ENCODE data around the gene SRPRA. TPM values are rescaled to one million over a fixed set of nuclear protein-coding genes. Genes with fewer than 3 reads are reported as not detected.
"Not testable (repeated sequence)": the region's sequence is repeated elsewhere in the genome, so short reads cannot be mapped to it uniquely, and the experiment has no call there.

Gene SRPRA
- total RNA-seq, 2 donors from 2014 or later = 106 to 159 TPM

DNA sequence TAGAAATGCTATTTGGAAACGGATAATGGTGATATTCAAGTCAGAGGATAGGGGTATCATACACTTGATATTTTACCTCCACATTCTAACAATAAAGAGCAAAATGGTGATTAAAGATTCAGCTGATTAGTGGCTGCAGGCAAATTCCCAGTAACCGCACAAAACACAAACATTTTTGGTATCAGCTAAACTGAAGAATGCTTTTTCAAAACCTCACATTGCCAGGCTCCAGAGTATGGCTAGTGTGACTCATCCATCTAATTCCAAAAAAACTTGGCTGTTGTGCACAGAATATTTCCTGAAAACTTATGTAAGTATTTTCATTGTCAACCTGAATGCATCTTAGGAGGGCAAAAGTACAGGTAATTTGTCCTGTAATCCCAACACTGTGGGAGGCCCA, 10.9 kb downstream of the SRPRA start:
- H3K27ac Mint-ChIP-seq = no peak overlapping the region
- H3K9me3 Mint-ChIP-seq = no peaks in the 10 kb centered on the region
- no peaks in the 10 kb centered on the region for H3K36me3 Mint-ChIP-seq
- no peak for DNase-seq (ENCODE audit: low spot score in 2 of 2)
- ATAC-seq = no peak

DNA sequence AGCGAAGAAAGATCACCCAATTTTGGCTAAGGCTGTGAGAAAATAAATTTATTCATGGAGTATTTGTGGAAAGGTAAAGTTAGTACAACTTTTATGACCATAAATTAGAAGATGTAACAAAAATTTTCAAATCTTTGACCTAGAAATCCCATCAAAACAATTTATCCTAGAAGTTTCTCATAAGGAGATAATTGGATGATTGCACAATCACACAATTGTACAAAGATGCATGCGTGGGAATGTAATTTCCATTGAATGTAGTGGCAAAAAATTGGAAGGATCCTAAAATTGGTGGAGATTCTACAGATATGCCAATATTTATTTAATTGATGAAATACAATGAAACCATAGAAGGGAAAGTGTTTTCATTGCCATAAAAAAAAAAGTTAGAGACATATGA, 11.6 kb downstream of the SRPRA start:
- DNase-seq (ENCODE audit: low spot score in 2 of 2) (no peak), ATAC-seq (no peak)
- no peak overlapping the region for H3K27ac Mint-ChIP-seq
- H3K9me3 Mint-ChIP-seq = no peaks in the 10 kb centered on the region
- H3K36me3 Mint-ChIP-seq = no peaks in the 10 kb centered on the region

DNA sequence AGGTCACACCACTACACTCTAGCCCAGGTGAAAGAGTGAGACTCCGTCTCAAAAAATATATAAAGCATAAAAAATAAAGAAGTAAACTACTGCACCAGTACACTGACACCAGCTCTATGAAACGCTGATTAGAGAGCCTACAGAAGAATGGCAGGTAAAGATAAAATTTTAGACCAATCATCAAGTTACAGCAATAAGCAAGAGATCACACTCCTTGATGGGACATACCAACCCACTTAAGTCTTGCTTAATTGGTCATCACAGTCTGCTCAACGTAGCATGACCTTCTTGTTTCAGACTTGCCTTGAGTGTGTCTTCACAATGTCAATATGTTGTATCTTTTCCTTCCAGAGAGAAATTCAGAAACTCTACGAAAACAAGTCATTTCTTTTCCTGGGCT, 12.5 kb downstream of the SRPRA start:
- no peaks in the 10 kb centered on the region for H3K9me3 Mint-ChIP-seq
- H3K36me3 Mint-ChIP-seq = no peaks in the 10 kb centered on the region
- DNase-seq (ENCODE audit: low spot score in 2 of 2) (no peak), ATAC-seq (no peak)
- H3K27ac Mint-ChIP-seq = no peak overlapping the region

DNA sequence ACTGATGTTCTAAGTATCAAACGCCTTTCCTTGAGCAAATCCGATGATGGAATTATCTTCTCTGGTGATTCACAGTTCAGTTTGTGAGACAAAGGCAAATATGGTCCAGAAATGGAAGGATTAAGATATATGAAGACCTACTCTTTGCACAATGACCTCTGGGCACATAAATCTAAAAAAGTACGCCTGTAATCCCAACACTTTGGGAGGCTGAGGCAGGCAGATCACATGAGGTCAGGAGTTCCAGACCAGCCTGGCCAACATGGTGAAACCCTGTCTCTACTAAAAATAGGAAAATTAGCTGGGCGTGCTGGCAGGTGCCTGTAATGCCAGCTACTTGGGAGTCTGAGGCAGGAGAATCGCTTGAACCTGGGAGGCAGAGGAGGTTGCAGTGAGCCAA, 13.2 kb downstream of the SRPRA start:
- not testable (repeated sequence) for H3K9me3 Mint-ChIP-seq; H3K27ac Mint-ChIP-seq; DNase-seq (ENCODE audit: low spot score in 2 of 2); ATAC-seq; H3K36me3 Mint-ChIP-seq

DNA sequence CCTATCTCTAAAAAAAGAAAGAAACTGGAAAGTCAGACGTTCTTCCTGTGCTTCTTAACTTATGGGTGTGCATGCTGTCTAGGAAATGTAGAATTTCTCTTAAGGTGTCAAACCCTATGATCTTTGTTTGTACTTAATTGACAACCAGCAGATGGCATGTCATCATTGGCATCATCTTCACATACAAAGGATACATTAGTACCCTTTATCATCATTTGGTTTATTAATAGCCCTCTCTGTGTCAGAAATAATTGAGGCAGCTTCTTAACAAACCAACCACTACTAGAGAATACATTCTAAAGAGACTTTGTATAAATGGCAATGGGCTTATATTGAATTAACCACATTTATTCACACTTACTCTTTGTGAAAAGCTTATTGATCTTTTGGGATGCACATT, 13.9 kb downstream of the SRPRA start:
- no peak for DNase-seq (ENCODE audit: low spot score in 2 of 2)
- Mint-ChIP-seq H3K27ac (no peak overlapping the region), H3K36me3 (no peaks in the 10 kb centered on the region), H3K9me3 (no peaks in the 10 kb centered on the region)
- ATAC-seq = no peak

DNA sequence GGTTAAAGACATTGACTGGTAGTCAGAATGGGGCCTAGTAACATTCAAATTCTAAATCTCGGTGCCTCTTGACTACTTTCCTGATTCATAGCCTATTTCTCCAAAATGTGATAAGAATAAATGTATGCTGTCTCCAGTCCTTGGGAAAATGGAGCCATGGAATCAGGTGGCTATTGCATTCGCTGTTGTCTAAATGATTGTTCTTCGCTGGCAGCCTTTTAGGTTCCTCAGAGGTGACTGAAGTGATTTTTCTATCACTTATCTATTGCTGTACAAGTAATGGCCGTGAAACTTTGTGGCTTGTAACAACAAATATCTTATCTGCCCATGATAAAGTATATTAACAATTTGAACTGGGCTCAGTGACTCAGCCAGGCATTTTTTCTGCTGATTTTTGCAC, 15.4 kb downstream of the SRPRA start:
- Mint-ChIP-seq H3K36me3 (no peaks in the 10 kb centered on the region), H3K9me3 (no peaks in the 10 kb centered on the region), H3K27ac (no peak overlapping the region)
- no peak for DNase-seq (ENCODE audit: low spot score in 2 of 2)
- no peak for ATAC-seq

DNA sequence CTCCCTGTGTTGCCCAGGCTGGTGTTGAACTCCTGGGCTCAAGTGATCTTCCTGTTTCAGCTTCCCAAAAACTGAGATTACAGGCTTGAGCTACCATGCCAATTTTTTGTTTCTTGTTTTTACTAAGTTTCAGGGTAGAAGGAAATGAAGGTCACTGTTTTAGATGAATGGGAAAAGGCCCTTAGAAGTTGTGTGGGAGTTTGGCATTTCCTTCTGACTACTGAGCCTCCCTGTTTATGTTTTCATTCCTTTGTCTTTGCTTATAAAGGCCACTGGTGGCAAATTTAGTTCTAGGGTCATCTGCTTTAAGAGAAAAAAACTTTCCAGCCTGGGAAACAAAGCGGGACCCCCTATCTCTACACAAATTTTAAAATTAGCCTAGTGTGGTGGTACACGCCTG, 22.1 kb downstream of the SRPRA start:
- Mint-ChIP-seq H3K9me3 (no peaks in the 10 kb centered on the region), H3K36me3 (peaks cover 0 to 10% of the 10 kb centered on the region in 2 donors), H3K27ac (no peak overlapping the region)
- no peak for ATAC-seq
- DNase-seq (ENCODE audit: low spot score in 2 of 2) = no peak

DNA sequence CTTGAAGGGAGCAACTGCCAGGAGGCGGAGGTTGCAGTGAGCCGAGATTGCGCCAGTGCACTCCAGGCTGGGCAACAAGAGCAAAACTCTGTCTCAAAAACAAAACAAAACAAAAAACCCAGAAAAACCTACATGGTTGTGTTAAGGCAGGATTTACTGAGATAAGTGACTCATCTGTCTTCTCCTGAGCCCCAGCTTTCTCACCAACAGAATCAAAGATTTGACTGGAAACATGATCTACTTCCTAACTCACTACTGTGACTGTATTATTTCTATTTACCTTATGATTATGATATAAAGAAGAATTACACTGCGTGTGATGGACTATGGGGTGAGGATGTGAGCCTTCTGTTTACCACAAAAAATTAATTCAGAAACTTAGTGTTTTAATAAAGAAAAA, 35.3 kb downstream of the SRPRA start:
- DNase-seq (ENCODE audit: low spot score in 2 of 2) (no peak), ATAC-seq (peak in 1 of 2 donors; percentile 89)
- Mint-ChIP-seq H3K27ac (peak overlapping the region in 1 of 2 donors; percentile 31), H3K9me3 (no peaks in the 10 kb centered on the region), H3K36me3 (peaks cover 0 to 10% of the 10 kb centered on the region in 2 donors)

DNA sequence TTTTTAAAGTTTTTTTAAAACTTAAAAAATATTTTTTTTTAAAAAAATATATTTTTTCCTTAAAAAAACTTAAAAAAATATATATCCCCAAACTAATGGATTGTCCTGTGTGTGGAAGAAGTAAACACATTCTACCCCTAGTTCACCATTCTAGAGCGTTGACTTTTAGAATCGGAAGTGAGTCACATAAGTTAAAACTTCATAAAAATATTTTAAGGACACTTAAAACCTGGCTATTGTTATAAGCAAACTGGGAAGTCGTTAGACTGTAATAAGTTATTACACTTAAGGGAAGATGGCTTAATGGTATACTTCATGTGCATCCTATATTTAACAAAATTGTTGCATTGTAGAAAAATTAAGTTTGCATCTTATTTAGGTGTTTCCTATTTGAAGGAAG, 36.0 kb downstream of the SRPRA start:
- no peak for ATAC-seq
- H3K9me3 Mint-ChIP-seq = no peaks in the 10 kb centered on the region
- peaks cover 0 to 10% of the 10 kb centered on the region in 2 donors for H3K36me3 Mint-ChIP-seq
- DNase-seq (ENCODE audit: low spot score in 2 of 2) = no peak
- H3K27ac Mint-ChIP-seq = no peak overlapping the region

DNA sequence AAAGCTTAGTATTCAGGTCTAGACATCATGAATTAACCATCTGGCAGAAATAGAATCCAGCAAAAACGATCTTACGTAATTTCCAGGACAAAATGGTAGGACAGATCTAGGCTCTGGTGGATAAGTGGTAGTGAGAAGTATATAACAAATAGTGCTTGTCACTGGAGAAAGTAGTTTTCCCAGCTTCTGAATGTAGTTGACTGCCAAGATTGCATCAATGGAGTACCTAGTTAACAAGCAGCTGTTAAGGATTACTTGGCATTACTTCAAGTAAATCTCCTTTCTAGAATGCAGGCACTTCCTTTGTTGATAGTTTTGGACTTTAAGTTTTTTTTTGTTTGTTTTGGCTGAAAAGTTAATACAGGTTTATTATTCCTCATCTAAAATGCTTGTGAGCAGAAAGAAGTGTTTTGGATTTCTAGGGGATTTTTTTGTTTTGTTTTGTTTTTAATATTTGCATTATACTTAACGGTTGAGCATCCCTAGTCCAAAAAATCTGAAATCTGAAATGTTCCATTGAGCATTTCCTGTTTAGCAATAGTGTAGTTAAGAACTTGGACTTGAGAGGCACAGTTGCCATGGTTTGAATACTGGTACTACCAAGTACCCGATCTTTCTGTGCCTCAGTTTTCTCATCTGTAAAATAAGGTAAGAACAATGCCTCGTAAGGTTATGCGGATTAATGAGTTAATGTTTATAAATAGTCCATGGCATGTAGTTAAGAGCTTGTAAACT, 36.8 kb downstream of the SRPRA start:
- no peak for DNase-seq (ENCODE audit: low spot score in 2 of 2)
- peaks cover 0 to 10% of the 10 kb centered on the region in 2 donors for H3K36me3 Mint-ChIP-seq
- H3K9me3 Mint-ChIP-seq = no peaks in the 10 kb centered on the region
- H3K27ac Mint-ChIP-seq = no peak overlapping the region
- no peak for ATAC-seq

DNA sequence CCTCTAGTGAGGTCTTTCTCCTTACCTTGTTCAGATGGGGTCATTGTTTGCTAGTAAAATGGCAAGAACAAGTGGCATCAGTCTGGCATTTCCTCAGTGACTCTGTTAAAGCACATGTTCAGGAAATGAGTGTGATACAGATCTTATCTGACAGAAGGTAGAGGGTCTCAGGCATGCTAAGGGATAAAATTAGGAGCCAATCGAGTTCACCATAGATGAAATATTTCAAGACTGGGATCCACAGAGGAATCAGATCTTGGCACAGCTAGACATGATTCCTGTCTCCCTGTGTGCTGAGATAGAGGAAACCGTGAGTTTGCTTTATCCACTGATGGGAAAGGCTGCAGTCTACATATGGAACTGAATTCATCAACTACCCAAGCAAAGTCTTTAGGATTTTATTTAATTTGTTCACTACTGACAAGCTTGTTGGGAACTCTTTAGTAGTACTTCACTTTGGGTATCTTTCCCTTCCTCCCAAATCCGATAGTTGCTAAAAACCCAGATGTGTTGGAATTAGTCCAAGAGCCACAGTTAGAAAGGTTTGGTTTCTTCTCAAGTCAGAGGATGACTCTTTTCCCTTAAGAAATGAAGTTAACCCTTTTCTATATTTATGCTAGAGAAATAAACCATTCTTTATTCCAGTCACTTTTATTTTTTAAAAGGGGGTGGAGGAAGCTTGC, 38.7 kb downstream of the SRPRA start:
- DNase-seq (ENCODE audit: low spot score in 2 of 2) (no peak), ATAC-seq (no peak)
- Mint-ChIP-seq H3K27ac (no peak overlapping the region), H3K36me3 (peaks cover 0 to 5% of the 10 kb centered on the region in 2 donors), H3K9me3 (no peaks in the 10 kb centered on the region)

DNA sequence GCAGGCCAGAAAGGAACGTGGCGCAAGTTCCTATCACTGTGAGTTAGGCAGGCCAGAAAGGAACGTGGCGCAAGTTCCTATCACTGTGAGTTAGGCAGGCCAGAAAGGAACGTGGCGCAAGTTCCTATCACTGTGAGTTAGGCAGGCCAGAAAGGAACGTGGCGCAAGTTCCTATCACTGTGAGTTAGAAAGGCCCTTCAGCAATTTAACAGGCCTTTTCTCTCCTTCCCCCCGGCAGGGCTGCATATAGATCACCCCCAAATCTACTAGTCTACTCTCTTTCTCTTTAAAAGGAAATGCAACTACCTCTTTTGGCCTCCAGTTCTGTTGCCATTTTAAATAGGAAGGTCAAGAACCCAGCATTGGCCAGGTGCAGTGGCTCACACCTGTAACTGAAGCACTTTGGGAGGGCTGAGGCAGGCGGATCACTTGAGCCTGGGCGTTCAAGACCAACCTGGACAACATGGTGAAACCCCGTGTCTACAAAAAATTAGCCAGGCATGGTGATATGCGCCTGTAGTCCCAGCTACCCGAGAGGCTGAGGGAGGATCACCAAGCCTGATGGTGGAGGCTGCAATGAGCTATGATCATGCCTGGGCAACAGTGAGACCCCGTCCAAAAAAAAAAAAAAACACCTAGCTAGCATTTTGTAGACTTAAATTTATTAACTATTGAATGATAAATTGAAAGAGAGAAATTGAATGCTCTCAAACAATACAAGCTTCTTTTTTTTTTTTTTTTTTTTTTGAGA, 42.2 kb downstream of the SRPRA start:
- ATAC-seq = no peak
- Mint-ChIP-seq H3K27ac (no peak overlapping the region), H3K36me3 (peaks cover 0 to 5% of the 10 kb centered on the region in 2 donors), H3K9me3 (no peaks in the 10 kb centered on the region)
- DNase-seq (ENCODE audit: low spot score in 2 of 2) = no peak

DNA sequence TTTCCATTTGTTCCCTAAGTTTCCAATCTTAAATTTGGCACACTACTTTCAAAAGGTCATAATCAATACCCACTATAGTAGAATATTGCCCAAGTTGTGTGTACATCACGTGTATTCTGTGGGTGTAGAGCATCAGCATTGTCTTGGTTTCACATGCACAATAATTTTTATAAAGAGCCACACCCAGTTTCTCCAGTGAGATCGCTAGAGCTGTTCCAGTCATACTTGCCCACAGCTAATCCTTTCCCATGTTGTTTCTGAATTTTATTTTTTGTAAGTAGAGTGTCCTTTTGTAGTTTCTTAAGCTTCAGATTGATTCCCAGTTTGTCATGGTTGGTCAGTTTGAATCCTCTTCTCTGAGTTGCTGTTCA, 43.4 kb downstream of the SRPRA start:
- H3K9me3 Mint-ChIP-seq = no peaks in the 10 kb centered on the region
- peaks cover 0 to 5% of the 10 kb centered on the region in 2 donors for H3K36me3 Mint-ChIP-seq
- no peak for DNase-seq (ENCODE audit: low spot score in 2 of 2)
- no peak for ATAC-seq
- H3K27ac Mint-ChIP-seq = no peak overlapping the region

DNA sequence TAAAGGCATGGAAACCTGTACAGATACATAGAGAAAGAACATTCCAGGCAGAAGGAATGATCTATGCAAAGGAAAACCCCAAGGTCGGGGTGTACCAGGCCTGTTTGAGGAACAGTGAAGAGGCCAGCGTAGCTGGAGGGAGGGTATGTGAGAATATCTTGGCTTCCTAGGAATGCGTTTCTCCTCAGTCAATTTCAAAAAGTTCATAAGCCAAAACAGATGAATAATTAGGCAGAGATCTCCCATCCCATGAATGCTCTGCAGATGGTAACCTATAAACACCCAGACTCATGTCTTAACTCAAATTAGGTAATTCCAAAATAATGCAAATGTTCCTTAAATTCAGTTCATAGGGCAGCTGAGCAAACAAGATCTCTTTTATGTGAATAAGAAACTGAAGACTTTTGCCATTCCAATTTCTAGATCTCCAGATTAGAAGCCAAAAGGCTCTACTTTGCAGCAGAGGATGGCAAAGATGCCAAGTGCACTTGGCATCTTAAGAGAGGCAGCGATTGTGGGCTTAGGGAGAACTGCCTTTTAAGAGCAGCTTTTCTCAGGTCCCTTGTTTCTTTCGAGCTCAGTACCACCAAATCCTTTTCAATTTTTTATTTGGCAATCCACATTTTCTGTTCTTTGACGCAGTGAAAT, 43.9 kb downstream of the SRPRA start:
- DNase-seq (ENCODE audit: low spot score in 2 of 2) (no peak), ATAC-seq (no peak)

DNA sequence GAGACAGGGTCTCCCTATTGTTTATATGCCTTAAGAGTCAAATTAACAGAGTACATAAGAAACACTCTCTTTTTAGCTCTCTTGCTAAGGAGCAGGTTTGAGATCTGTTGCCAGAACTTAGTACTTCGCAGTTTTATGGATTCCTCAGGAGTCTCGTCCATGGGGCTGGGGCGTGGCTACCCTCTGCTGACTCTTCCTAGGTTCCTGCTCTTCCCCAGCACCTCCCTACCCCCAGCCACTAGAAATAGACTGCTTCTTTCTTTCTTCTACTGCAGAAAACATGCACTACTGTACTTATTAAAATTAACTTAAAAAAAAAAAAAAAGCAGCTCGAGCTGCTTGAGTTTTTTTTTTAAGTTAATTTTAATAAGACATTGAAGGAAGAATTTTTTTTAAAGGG, 49.1 kb downstream of the SRPRA start:
- no peak overlapping the region for H3K27ac Mint-ChIP-seq
- DNase-seq (ENCODE audit: low spot score in 2 of 2) (no peak), ATAC-seq (no peak)
- H3K9me3 Mint-ChIP-seq = no peaks in the 10 kb centered on the region
- H3K36me3 Mint-ChIP-seq = no peaks in the 10 kb centered on the region

More for the DNA sequence above, 43.9 kb downstream of the SRPRA start:
- Mint-ChIP-seq H3K27ac (no peak overlapping the region), H3K36me3 (peaks cover 0 to 4% of the 10 kb centered on the region in 2 donors), H3K9me3 (no peaks in the 10 kb centered on the region)

DNA sequence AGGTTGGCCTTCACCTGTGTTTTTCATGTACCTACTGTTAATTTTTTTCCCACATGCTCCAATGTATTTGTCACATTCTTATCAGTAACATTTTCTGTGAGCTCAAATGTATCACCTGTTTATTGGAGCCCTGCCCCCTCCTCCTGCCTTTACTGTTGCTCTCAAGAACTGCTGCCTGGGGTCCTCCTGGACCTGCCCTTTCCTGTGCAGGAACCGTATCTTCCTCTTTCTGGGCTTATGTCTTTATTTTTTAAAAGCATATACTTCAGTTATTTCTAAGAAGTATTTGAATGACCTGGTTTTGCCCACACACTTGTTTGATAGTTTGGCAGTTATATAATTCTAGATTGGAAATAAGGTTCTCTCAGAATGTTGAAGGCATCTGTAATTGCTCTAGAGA, 51.2 kb downstream of the SRPRA start:
- ATAC-seq (no peak), DNase-seq (ENCODE audit: low spot score in 2 of 2) (no peak)
- no peaks in the 10 kb centered on the region for H3K36me3 Mint-ChIP-seq
- no peaks in the 10 kb centered on the region for H3K9me3 Mint-ChIP-seq
- H3K27ac Mint-ChIP-seq = no peak overlapping the region
